Right lobe of liver (tissue), 6 donors: Measurements from ENCODE around the gene TOM1. TPM values are rescaled to one million over a fixed set of nuclear protein-coding genes. Genes with fewer than 3 reads are reported as not detected.

ENCODE experiments used
- ATAC-seq, 4 donors: fragments of 200-7000 bp; cut with Tn5 transposase; one replicate each; pipeline ENCODE4 v1.9.1; 2020; ENCODE audit warnings: mild to moderate bottlenecking in 4 of 4, moderate library complexity in 4 of 4
- DNase-seq, 3 donors: peaks; one replicate each; pipeline ENCODE4 v3.0.0-alpha.2; 2020
- H3K27ac ChIP-seq, 3 donors: fragments of 200-600 bp; one replicate each; pipeline ENCODE4 v1.8.0; 2022
- H3K27me3 ChIP-seq, 2 donors: fragments of 200-600 bp; one replicate each; pipeline ENCODE4 v1.8.0; 2022
- H3K36me3 ChIP-seq, 4 donors: fragments of 200-600 bp; sonication (generic) in 1 of 4; one replicate each; pipeline versions ENCODE4 v1.5.1 to v1.8.0; 2017 to 2022; ENCODE audit warnings: control low read depth in 1 of 4
- H3K4me1 ChIP-seq, 4 donors: fragments of 200-600 bp; sonication (generic) in 1 of 4; one replicate each; pipeline versions ENCODE4 v1.5.1 to v1.8.0; 2017 to 2022; ENCODE audit warnings: control low read depth in 1 of 4
- H3K4me3 ChIP-seq, 3 donors: fragments of 200-600 bp; one replicate each; pipeline ENCODE4 v1.8.0; 2022
- H3K9me3 ChIP-seq, 4 donors: fragments of 200-600 bp; sonication (generic) in 1 of 4; one replicate each; pipeline versions ENCODE4 v1.5.1 to v1.8.0; 2017 to 2022; ENCODE audit warnings: control low read depth in 1 of 4
- CTCF ChIP-seq, 4 donors: fragments of 200-600 bp in 3 of 4; fragments of 450-650 bp in 1 of 4; IDR thresholded peaks; one replicate each; pipeline versions ENCODE4 v1.5.1 to v1.8.0; 2016 to 2022; ENCODE audit warnings: antibody characterized with exemption in 4 of 4, mild to moderate bottlenecking in 2 of 4
- POLR2A ChIP-seq: fragments of 450-650 bp; IDR thresholded peaks from one replicate; pipeline ENCODE4 v1.6.1; 2017; ENCODE audit warnings: antibody characterized with exemption, mild to moderate bottlenecking
- WGBS: methylation state at CpG from one replicate; pipeline ENCODE4 v1.1.6; 2018; ENCODE audit warnings: low coverage, low lambda C conversion rate; ENCODE audit not compliant: insufficient coverage; ENCODE audit errors: missing lambda C conversion rate; 5-methylcytosine and 5-hydroxymethylcytosine counted together
- intact Hi-C, 2 donors: fragments of 100-400 bp; cut with DNase I; formaldehyde crosslinking; loops; one replicate each; pipeline versions ENCODE4 v1.11.2 to v1.14.1; 2022
- total RNA-seq, 6 experiments: library from RNA; depleted of rRNA in 2 of 6; stranded (reverse); fragments of >200 nt in 2 of 6; fragmentation: NEBNext Ultra II Directional in 3 of 6; extraction: Animal tissue kit (Norgen Biotek cat#: 25700) in 3 of 6; gene quantifications; one replicate each; pipeline versions ENCODE4 v1.1.0 to v1.2.4, GENCODE V29; 2016 to 2023
- donor health status: DM: no; HTN: yes; CAD: no.
- donor health status: DM: no; HTN: no; CAD: no.
- donor health status: DM: no; HTN: no; CAD: no.
- donor health status: DM: no; HTN: yes; CAD: no.
- donor health status: DM: no; HTN: yes; CAD: no.

TOM1 gene
- total RNA-seq, 6 experiments from 2014 or later, result 45.0 to 124 (median 54.0) TPM

- Histone ChIP-seq H3K4me1 (no peaks in the 10 kb centered on the region), H3K9me3 (no peaks in the 10 kb centered on the region), H3K4me3 (no peak overlapping the region), H3K27me3 (no peaks in the 10 kb centered on the region), H3K36me3 (peaks cover 0 to 39% (median 11%) of the 10 kb centered on the region in 4 donors), H3K27ac (no peak overlapping the region)
- intact Hi-C loops, result no loop called here
- 93% methylated on average over 3 of the region's 3 CpGs for WGBS
- ATAC-seq, result no peak
- no peak for TF ChIP-seq POLR2A
- no peak for TF ChIP-seq CTCF (IDR thresholded peaks at IDR 0.05)
- no peak for DNase-seq
These were observed 30.1 kb upstream of the TOM1 start for GRCh38 chr22:35269630-35270029.

GRCh38 chr22:35274154-35274871, 25.4 kb upstream of the TOM1 start:
- DNase-seq (no peak), ATAC-seq (no peak)
- Histone ChIP-seq H3K4me3 (no peak overlapping the region), H3K9me3 (no peaks in the 10 kb centered on the region), H3K27ac (no peak overlapping the region), H3K4me1 (no peaks in the 10 kb centered on the region), H3K27me3 (no peaks in the 10 kb centered on the region), H3K36me3 (peaks cover 0 to 19% (median 3%) of the 10 kb centered on the region in 4 donors)
- intact Hi-C loops, result no loop called here
- no peak for TF ChIP-seq CTCF (IDR thresholded peaks at IDR 0.05)
- no peak for TF ChIP-seq POLR2A
- 85% methylated on average over 8 of the region's 8 CpGs for WGBS

- WGBS, result 100% methylated on average over 1 of the region's 1 CpG
- H3K27me3 ChIP-seq, result no peaks in the 10 kb centered on the region
- ATAC-seq (no peak), DNase-seq (no peak)
- H3K27ac ChIP-seq, result no peak overlapping the region
- no peak overlapping the region for H3K4me3 ChIP-seq
- peaks cover 0 to 12% (median 2%) of the 10 kb centered on the region in 4 donors for H3K36me3 ChIP-seq
- intact Hi-C loops, result no loop called here
- no peaks in the 10 kb centered on the region for H3K9me3 ChIP-seq
- TF ChIP-seq POLR2A (no peak), CTCF (IDR thresholded peaks at IDR 0.05) (no peak)
- no peaks in the 10 kb centered on the region for H3K4me1 ChIP-seq
These were observed 24.1 kb upstream of the TOM1 start for GRCh38 chr22:35275580-35275979.

DNA sequence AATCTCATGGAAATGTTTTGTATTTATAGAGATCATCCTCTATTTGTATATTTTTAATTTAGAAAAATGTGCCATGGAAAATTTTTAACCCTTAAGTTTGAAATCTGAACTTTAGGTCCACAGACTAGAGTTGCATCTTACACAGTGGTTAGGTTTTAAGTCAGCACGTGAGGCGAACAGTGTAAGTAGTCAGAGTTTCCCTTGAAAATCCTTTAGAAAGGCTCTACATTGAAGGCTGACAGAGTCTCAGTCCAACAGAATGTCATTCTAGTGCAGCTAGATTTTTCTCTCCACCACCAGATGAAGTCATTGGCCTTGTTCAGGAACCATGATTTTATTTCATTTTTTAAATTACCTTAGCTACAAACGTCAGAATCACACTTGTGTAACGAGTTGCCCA, 23.7 kb upstream of the TOM1 start:
- Histone ChIP-seq H3K27ac (no peak overlapping the region), H3K4me3 (no peak overlapping the region), H3K36me3 (peaks cover 0 to 12% (median 2%) of the 10 kb centered on the region in 4 donors), H3K4me1 (no peaks in the 10 kb centered on the region), H3K27me3 (no peaks in the 10 kb centered on the region), H3K9me3 (no peaks in the 10 kb centered on the region)
- DNase-seq (no peak), ATAC-seq (no peak)
- intact Hi-C loops, result no loop called here
- WGBS, result 82% methylated on average over 4 of the region's 4 CpGs
- TF ChIP-seq POLR2A, result no peak
- no peak for TF ChIP-seq CTCF (IDR thresholded peaks at IDR 0.05)
